Caco-2 (cell line): ENCODE data around the gene HIGD1B. TPM values are rescaled to one million over a fixed set of nuclear protein-coding genes. Genes with fewer than 3 reads are reported as not detected.

Experiments
- BruUV-seq: library from RNA; stranded (reverse); fragments of 400-500 nt; replicated peaks from 2 replicates; lab custom pipeline; 2021; lab: Mats Ljungman, UMichigan
- CTCF ChIA-PET: fragments of 300-600 bp; sonication (Branson Sonifier 250); formaldehyde crosslinking; loops from one replicate; lab custom pipeline; 2022; ENCODE audit warnings: antibody characterized with exemption; lab: Charles Lee
- POLR2A ChIA-PET: fragments of 300-600 bp; sonication (Branson Sonifier 250); formaldehyde crosslinking; loops from one replicate; lab custom pipeline; 2022; ENCODE audit warnings: antibody characterized with exemption; lab: Charles Lee
- DNase-seq, 2 experiments: peaks; one replicate each; pipeline versions ENCODE4 v3.0.0 to v3.0.0-alpha.2; 2020 to 2022
- H3K27me3 ChIP-seq: replicated peaks from 2 replicates; pipeline ENCODE4 v1.6.0; 2011; ENCODE audit warnings: low read length; ENCODE audit not compliant: control insufficient read depth, insufficient read depth
- H3K36me3 ChIP-seq: 2 replicates; pipeline ENCODE4 v1.5.1; 2011; ENCODE audit warnings: low read length; ENCODE audit not compliant: control insufficient read depth, insufficient read depth
- H3K4me1 ChIP-seq: fragments of 250-450 bp; sonication (Bioruptor Pico); 2 replicates; pipeline ENCODE4 v1.5.1; 2020; ENCODE audit warnings: mild to moderate bottlenecking
- H3K4me3 ChIP-seq: 2 replicates; pipeline ENCODE4 v1.5.1; 2011; ENCODE audit warnings: low read depth, mild to moderate bottlenecking, control low read depth, low read length
- H3K9me3 ChIP-seq: fragments of 250-450 bp; sonication (Bioruptor Pico); 2 replicates; pipeline ENCODE4 v1.5.1; 2020; ENCODE audit warnings: mild to moderate bottlenecking, moderate library complexity
- H3K27ac Mint-ChIP-seq: one replicate; pipeline ENCODE4 v1.8.0; 2022; ENCODE audit warnings: mixed read lengths; ENCODE audit not compliant: unreplicated experiment
- H3K27me3 Mint-ChIP-seq: one replicate; pipeline ENCODE4 v1.8.0; 2022; ENCODE audit warnings: mixed read lengths; ENCODE audit not compliant: insufficient read depth, unreplicated experiment
- H3K36me3 Mint-ChIP-seq: one replicate; pipeline ENCODE4 v1.8.0; 2022; ENCODE audit warnings: mild to moderate bottlenecking, mixed read lengths; ENCODE audit not compliant: insufficient read depth, unreplicated experiment
- H3K4me1 Mint-ChIP-seq: one replicate; pipeline ENCODE4 v1.8.0; 2022; ENCODE audit warnings: low read depth, mixed read lengths; ENCODE audit not compliant: unreplicated experiment
- H3K4me3 Mint-ChIP-seq: one replicate; pipeline ENCODE4 v1.8.0; 2022; ENCODE audit warnings: mild to moderate bottlenecking, moderate library complexity, mixed read lengths; ENCODE audit not compliant: unreplicated experiment
- H3K9me3 Mint-ChIP-seq: one replicate; pipeline ENCODE4 v1.8.0; 2022; ENCODE audit warnings: mixed read lengths; ENCODE audit not compliant: unreplicated experiment
- intact Hi-C: fragments of 100-400 bp; cut with micrococcal nuclease; formaldehyde crosslinking; loops from one replicate; pipeline ENCODE4 v1.10.0; 2022; ENCODE audit not compliant: unreplicated experiment
- total RNA-seq: library from RNA; stranded (reverse); gene quantifications from 2 replicates; pipeline ENCODE4 v1.2.3, GENCODE V29; 2022
- TF ChIP-seq, protein P1 (sequence below), 2 experiments: fragments of 200-600 bp in 1 of 2; IDR thresholded peaks; 1 replicate in 1 of 2; 2 replicates in 1 of 2; pipeline versions ENCODE4 v1.5.1 to v1.8.0; 2011 to 2022; ENCODE audit warnings: antibody characterized with exemption in 1 of 2, control low read depth in 1 of 2, inconsistent platforms in 1 of 2, low read depth in 1 of 2, low read length in 1 of 2, mild to moderate bottlenecking in 1 of 2, moderate library complexity in 1 of 2; ENCODE audit not compliant: insufficient read depth in 1 of 2, severe bottlenecking in 1 of 2, unreplicated experiment in 1 of 2

HIGD1B gene
- total RNA-seq, 1 experiment from 2014 or later: not detected

GRCh38 chr17:44865231-44865660 lies 17.6 kb downstream of the HIGD1B start:
- ChIA-PET CTCF (interaction anchor here (1.6 to 4.1 kb wide), 3 partner anchors 11 to 90 kb away, joined by 3 to 23 read pairs (median 5); no protein-coding TSS in a partner anchor), POLR2A (interaction anchor here (0.5 kb wide), 1 partner anchor 361 kb away, joined by 3 read pairs; no protein-coding TSS in a partner anchor)
- Mint-ChIP-seq H3K9me3 (no peaks in the 10 kb centered on the region), H3K27me3 (no peaks in the 10 kb centered on the region), H3K4me1 (no peaks in the 10 kb centered on the region), H3K36me3 (peaks cover 73% of the 10 kb centered on the region), H3K27ac (no peak overlapping the region), H3K4me3 (no peak overlapping the region)
- no TSS peak for BruUV-seq
- intact Hi-C loops: loop anchor here (1.0 to 5.0 kb wide), 3 partner anchors 86 to 333 kb away; no protein-coding TSS in a partner anchor
- H3K36me3 ChIP-seq: peaks cover 3% of the 10 kb centered on the region; the same call in 1 of the 2 replicates
- no peaks in the 10 kb centered on the region for H3K9me3 ChIP-seq
- TF ChIP-seq, protein P1, sequence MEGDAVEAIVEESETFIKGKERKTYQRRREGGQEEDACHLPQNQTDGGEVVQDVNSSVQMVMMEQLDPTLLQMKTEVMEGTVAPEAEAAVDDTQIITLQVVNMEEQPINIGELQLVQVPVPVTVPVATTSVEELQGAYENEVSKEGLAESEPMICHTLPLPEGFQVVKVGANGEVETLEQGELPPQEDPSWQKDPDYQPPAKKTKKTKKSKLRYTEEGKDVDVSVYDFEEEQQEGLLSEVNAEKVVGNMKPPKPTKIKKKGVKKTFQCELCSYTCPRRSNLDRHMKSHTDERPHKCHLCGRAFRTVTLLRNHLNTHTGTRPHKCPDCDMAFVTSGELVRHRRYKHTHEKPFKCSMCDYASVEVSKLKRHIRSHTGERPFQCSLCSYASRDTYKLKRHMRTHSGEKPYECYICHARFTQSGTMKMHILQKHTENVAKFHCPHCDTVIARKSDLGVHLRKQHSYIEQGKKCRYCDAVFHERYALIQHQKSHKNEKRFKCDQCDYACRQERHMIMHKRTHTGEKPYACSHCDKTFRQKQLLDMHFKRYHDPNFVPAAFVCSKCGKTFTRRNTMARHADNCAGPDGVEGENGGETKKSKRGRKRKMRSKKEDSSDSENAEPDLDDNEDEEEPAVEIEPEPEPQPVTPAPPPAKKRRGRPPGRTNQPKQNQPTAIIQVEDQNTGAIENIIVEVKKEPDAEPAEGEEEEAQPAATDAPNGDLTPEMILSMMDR (IDR thresholded peaks at IDR 0.05; ENCODE audit: insufficient read depth in 1 of 2, low read depth in 1 of 2, low read length in 1 of 2, severe bottlenecking in 1 of 2, unreplicated experiment in 1 of 2): peak; percentile 82 to 86
- no peak overlapping the region for H3K4me3 ChIP-seq
- no peaks in the 10 kb centered on the region for H3K27me3 ChIP-seq
- DNase-seq: peak; percentile 72 to 81
- no peaks in the 10 kb centered on the region for H3K4me1 ChIP-seq

DNA sequence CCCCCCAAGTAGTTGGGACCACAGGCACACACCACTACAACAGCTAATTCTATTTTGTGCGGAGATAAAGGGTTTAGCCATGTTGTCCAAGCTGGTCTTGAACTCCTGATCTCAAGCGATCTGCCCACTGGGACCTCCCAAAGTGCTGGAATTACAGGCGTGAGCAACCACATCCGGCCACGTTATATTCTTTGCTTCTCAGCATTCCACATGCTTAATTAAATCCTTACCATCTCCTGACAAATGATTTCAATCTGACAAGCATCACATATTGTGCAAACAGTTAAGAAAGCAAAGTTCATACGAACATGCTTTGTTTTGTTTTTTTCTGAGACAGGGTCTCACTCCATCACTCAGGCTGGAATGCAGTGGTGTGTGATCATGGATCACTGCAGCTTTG lies 18.2 kb downstream of the HIGD1B start:
- TF ChIP-seq, protein P1 (IDR thresholded peaks at IDR 0.05; ENCODE audit: insufficient read depth in 1 of 2, low read depth in 1 of 2, low read length in 1 of 2, severe bottlenecking in 1 of 2, unreplicated experiment in 1 of 2): no peak
- H3K4me1 Mint-ChIP-seq: no peaks in the 10 kb centered on the region
- H3K27me3 Mint-ChIP-seq: no peaks in the 10 kb centered on the region
- peaks cover 3% of the 10 kb centered on the region; the same call in 1 of the 2 replicates for H3K36me3 ChIP-seq
- DNase-seq: no peak
- no peak overlapping the region for H3K27ac Mint-ChIP-seq
- no peak overlapping the region for H3K4me3 ChIP-seq
- no peaks in the 10 kb centered on the region for H3K9me3 ChIP-seq
- H3K4me3 Mint-ChIP-seq: no peak overlapping the region
- no peaks in the 10 kb centered on the region for H3K27me3 ChIP-seq
- POLR2A ChIA-PET: no interaction called here
- H3K9me3 Mint-ChIP-seq: no peaks in the 10 kb centered on the region
- intact Hi-C loops: loop anchor here (1.0 to 5.0 kb wide), 3 partner anchors 87 to 334 kb away; no protein-coding TSS in a partner anchor
- no TSS peak for BruUV-seq
- H3K36me3 Mint-ChIP-seq: peaks cover 67% of the 10 kb centered on the region
- no peaks in the 10 kb centered on the region for H3K4me1 ChIP-seq
- CTCF ChIA-PET: interaction anchor here (4.1 kb wide), 1 partner anchor 87 kb away, joined by 23 read pairs; no protein-coding TSS in a partner anchor

DNA sequence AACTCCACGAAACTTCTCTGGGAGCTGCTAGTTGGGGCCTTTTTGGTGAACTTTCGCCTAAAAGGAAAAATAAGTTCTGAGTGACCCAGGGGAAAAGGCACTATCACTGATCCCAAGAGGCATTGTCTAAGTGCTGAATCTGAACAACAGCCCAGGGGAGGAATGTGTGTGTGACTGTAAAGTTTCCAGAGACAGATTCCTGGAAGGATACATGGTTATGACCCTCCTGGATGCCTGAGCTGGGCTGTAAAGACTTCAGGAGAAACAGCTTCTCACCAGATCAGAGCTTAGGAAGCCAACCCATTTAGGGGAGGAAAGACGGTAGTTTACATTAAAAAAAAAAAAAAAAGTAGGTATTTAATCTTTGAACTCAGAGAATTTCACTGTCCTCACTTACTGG lies 20.2 kb downstream of the HIGD1B start:
- peaks cover 4% of the 10 kb centered on the region for H3K36me3 ChIP-seq
- H3K36me3 Mint-ChIP-seq: peaks cover 69% of the 10 kb centered on the region

More for the DNA sequence above, 20.2 kb downstream of the HIGD1B start:
- no peak overlapping the region for H3K27ac Mint-ChIP-seq
- no peaks in the 10 kb centered on the region for H3K27me3 Mint-ChIP-seq
- no peak overlapping the region for H3K4me3 Mint-ChIP-seq
- H3K9me3 Mint-ChIP-seq: no peaks in the 10 kb centered on the region
- ChIA-PET POLR2A (no interaction called here), CTCF (interaction anchor here (0.7 to 4.1 kb wide), 5 partner anchors 14 to 97 kb away, joined by 3 to 23 read pairs (median 3); partner anchors contain the start of gene EFTUD2)
- Histone ChIP-seq H3K4me3 (no peak overlapping the region), H3K27me3 (no peaks in the 10 kb centered on the region), H3K4me1 (no peaks in the 10 kb centered on the region), H3K9me3 (no peaks in the 10 kb centered on the region)
- TF ChIP-seq, protein P1 (IDR thresholded peaks at IDR 0.05; ENCODE audit: insufficient read depth in 1 of 2, low read depth in 1 of 2, low read length in 1 of 2, severe bottlenecking in 1 of 2, unreplicated experiment in 1 of 2): no peak
- intact Hi-C loops: loop anchor here (5.0 kb wide), 1 partner anchor 336 kb away; no protein-coding TSS in a partner anchor
- H3K4me1 Mint-ChIP-seq: no peaks in the 10 kb centered on the region
- BruUV-seq: no TSS peak
- DNase-seq: no peak
